Uterus (tissue), 4 donors: Measurements from ENCODE around the gene MAN2A1. TPM values are rescaled to one million over a fixed set of nuclear protein-coding genes. Genes with fewer than 3 reads are reported as not detected.

Experiments
- DNase-seq, 2 donors: peaks; one replicate each; pipeline ENCODE4 v3.0.0-alpha.2; 2019 to 2020
- H3K27ac ChIP-seq, 2 donors: fragments of 200-600 bp; sonication (generic); 1 replicate in 1 of 2; 2 replicates in 1 of 2; pipeline ENCODE4 v1.5.1; 2016 to 2018
- H3K27me3 ChIP-seq, 2 donors: fragments of 200-600 bp; sonication (generic); one replicate each; pipeline ENCODE4 v1.5.1; 2018 to 2019; ENCODE audit warnings: control low read depth in 1 of 2
- H3K36me3 ChIP-seq, 2 donors: fragments of 200-600 bp; sonication (generic); one replicate each; pipeline ENCODE4 v1.5.1; 2019; ENCODE audit warnings: control low read depth in 1 of 2
- H3K4me1 ChIP-seq, 2 donors: fragments of 200-600 bp; sonication (generic); one replicate each; pipeline ENCODE4 v1.5.1; 2018 to 2019; ENCODE audit warnings: control low read depth in 1 of 2
- H3K4me3 ChIP-seq, 2 donors: fragments of 200-600 bp; sonication (generic); 1 replicate in 1 of 2; 2 replicates in 1 of 2; pipeline ENCODE4 v1.5.1; 2018 to 2019; ENCODE audit warnings: mild to moderate bottlenecking in 1 of 2
- H3K9me3 ChIP-seq, 2 donors: fragments of 200-600 bp; sonication (generic); one replicate each; pipeline ENCODE4 v1.5.1; 2019; ENCODE audit warnings: control low read depth in 1 of 2
- POLR2A ChIP-seq, 2 donors: fragments of 450-650 bp; IDR thresholded peaks; one replicate each; pipeline ENCODE4 v1.6.1; 2016; ENCODE audit warnings: antibody characterized with exemption in 2 of 2, mild to moderate bottlenecking in 1 of 2, moderate library complexity in 1 of 2
- intact Hi-C: fragments of 100-400 bp; cut with DNase I; formaldehyde crosslinking; loops from one replicate; pipeline ENCODE4 v1.15.1; 2023; ENCODE audit warnings: low total_unique reads
- total RNA-seq, 4 donors: library from RNA; depleted of rRNA in 3 of 4; stranded (reverse); fragments of >200 nt in 3 of 4; gene quantifications; one replicate each; pipeline versions ENCODE4 v1.1.0 to v1.2.4, GENCODE V29; 2014 to 2023
- TF ChIP-seq, protein P1 (sequence below), 4 experiments: fragments of 200-600 bp in 2 of 4; fragments of 450-650 bp in 2 of 4; sonication (generic) in 2 of 4; IDR thresholded peaks; one replicate each; pipeline ENCODE4 v1.5.1; 2016 to 2019; ENCODE audit warnings: antibody characterized with exemption in 4 of 4, mild to moderate bottlenecking in 2 of 4, moderate library complexity in 1 of 4
- donor health status: DM: yes; HTN: yes; CAD: no.

Gene MAN2A1
- total RNA-seq, 4 donors from 2014 or later, result 22.8 to 109 (median 40.6) TPM

- intact Hi-C loops, result no loop called here
- Histone ChIP-seq H3K27ac (no peak overlapping the region), H3K4me3 (no peak overlapping the region), H3K9me3 (no peaks in the 10 kb centered on the region), H3K27me3 (no peaks in the 10 kb centered on the region), H3K4me1 (no peaks in the 10 kb centered on the region), H3K36me3 (no peaks in the 10 kb centered on the region)
- no peak for DNase-seq
- TF ChIP-seq, protein P1, sequence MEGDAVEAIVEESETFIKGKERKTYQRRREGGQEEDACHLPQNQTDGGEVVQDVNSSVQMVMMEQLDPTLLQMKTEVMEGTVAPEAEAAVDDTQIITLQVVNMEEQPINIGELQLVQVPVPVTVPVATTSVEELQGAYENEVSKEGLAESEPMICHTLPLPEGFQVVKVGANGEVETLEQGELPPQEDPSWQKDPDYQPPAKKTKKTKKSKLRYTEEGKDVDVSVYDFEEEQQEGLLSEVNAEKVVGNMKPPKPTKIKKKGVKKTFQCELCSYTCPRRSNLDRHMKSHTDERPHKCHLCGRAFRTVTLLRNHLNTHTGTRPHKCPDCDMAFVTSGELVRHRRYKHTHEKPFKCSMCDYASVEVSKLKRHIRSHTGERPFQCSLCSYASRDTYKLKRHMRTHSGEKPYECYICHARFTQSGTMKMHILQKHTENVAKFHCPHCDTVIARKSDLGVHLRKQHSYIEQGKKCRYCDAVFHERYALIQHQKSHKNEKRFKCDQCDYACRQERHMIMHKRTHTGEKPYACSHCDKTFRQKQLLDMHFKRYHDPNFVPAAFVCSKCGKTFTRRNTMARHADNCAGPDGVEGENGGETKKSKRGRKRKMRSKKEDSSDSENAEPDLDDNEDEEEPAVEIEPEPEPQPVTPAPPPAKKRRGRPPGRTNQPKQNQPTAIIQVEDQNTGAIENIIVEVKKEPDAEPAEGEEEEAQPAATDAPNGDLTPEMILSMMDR (IDR thresholded peaks at IDR 0.05), result no peak
- TF ChIP-seq POLR2A (IDR thresholded peaks at IDR 0.05), result no peak
Measured at GRCh38 chr5:109707531-109707930, 17.8 kb downstream of the MAN2A1 start.

GRCh38 chr5:109708813-109709212, 19.1 kb downstream of the MAN2A1 start:
- TF ChIP-seq, protein P1 (IDR thresholded peaks at IDR 0.05), result no peak
- TF ChIP-seq POLR2A (IDR thresholded peaks at IDR 0.05), result no peak
- Histone ChIP-seq H3K27ac (no peak overlapping the region), H3K27me3 (no peaks in the 10 kb centered on the region), H3K9me3 (no peaks in the 10 kb centered on the region), H3K4me1 (no peaks in the 10 kb centered on the region), H3K4me3 (no peak overlapping the region), H3K36me3 (no peaks in the 10 kb centered on the region)
- intact Hi-C loops, result no loop called here
- no peak for DNase-seq

DNA sequence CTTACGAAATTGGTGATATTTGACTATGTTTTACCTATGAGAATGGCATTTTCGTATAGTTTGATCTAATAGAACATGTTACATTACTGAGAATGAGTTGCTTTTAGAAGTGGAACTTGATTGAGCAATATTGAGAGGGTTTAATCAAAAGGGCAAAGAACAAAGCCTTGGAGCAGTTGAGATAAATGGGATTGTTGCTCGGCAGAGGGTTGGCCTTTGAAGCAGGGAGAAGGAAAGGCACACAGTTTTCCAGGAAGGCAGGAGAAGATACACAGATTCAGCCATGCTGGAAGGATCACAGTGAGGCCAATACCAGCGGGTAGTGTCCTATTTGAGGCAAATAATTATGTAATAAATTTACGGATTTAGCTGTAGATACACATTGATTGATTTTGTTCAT, 19.5 kb downstream of the MAN2A1 start:
- no peak overlapping the region for H3K27ac ChIP-seq
- no peak for DNase-seq
- no peaks in the 10 kb centered on the region for H3K36me3 ChIP-seq
- H3K4me1 ChIP-seq, result no peaks in the 10 kb centered on the region
- intact Hi-C loops, result no loop called here
- no peak overlapping the region for H3K4me3 ChIP-seq
- TF ChIP-seq, protein P1 (IDR thresholded peaks at IDR 0.05), result no peak
- no peak for TF ChIP-seq POLR2A (IDR thresholded peaks at IDR 0.05)
- H3K9me3 ChIP-seq, result no peaks in the 10 kb centered on the region
- H3K27me3 ChIP-seq, result no peaks in the 10 kb centered on the region

GRCh38 chr5:109711673-109712072, 21.9 kb downstream of the MAN2A1 start:
- DNase-seq, result no peak
- Histone ChIP-seq H3K27ac (no peak overlapping the region), H3K4me3 (no peak overlapping the region), H3K4me1 (no peaks in the 10 kb centered on the region), H3K27me3 (no peaks in the 10 kb centered on the region), H3K36me3 (no peaks in the 10 kb centered on the region), H3K9me3 (no peaks in the 10 kb centered on the region)
- no peak for TF ChIP-seq POLR2A (IDR thresholded peaks at IDR 0.05)
- TF ChIP-seq, protein P1 (IDR thresholded peaks at IDR 0.05), result no peak
- intact Hi-C loops, result no loop called here

DNA sequence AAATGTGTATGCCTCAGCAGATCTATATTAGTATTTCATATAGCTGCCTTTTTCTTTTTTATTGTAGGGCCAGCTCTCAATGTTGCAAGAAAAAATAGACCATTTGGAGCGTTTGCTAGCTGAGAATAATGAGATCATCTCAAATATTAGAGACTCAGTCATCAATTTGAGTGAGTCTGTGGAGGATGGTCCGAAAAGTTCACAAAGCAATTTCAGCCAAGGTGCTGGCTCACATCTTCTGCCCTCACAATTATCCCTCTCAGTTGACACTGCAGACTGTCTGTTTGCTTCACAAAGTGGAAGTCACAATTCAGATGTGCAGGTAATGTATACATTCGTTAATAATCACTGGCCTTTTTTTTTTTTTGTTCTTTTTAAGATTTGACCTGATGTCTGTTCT, 23.7 kb downstream of the MAN2A1 start:
- H3K4me1 ChIP-seq, result no peaks in the 10 kb centered on the region
- no peaks in the 10 kb centered on the region for H3K27me3 ChIP-seq
- no peak for TF ChIP-seq POLR2A (IDR thresholded peaks at IDR 0.05)
- TF ChIP-seq, protein P1 (IDR thresholded peaks at IDR 0.05), result no peak
- intact Hi-C loops, result no loop called here
- H3K4me3 ChIP-seq, result no peak overlapping the region
- no peak overlapping the region for H3K27ac ChIP-seq
- no peak for DNase-seq
- H3K36me3 ChIP-seq, result no peaks in the 10 kb centered on the region
- H3K9me3 ChIP-seq, result no peaks in the 10 kb centered on the region
